OCI-LY3 (cell line): ENCODE measurements around the gene MKNK1.

ENCODE experiments used
- H2AFZ ChIP-seq: fragments of 200-600, 300-600 bp; shearing (Covaris generic); 2 replicates; pipeline ENCODE4 v1.6.0; 2014; ENCODE audit warnings: antibody characterized with exemption, low read depth, low read length
- H3K27ac ChIP-seq: fragments of 200-600, 300-600 bp; sonication (generic); 2 replicates; pipeline ENCODE4 v1.5.1; 2014; ENCODE audit warnings: mild to moderate bottlenecking, low read length, moderate library complexity, mixed read lengths
- H3K27me3 ChIP-seq: fragments of 200-600, 300-600 bp; sonication (generic); 2 replicates; pipeline ENCODE4 v1.6.1; 2014; ENCODE audit warnings: low read depth, low read length, mixed read lengths
- H3K36me3 ChIP-seq: fragments of 200-600, 300-600 bp; sonication (generic); replicated peaks from 2 replicates; pipeline ENCODE3; 2014; ENCODE audit warnings: low read depth, low read length, mixed read lengths
- H3K4me1 ChIP-seq: fragments of 300-600, 200-600 bp; sonication (generic); 2 replicates; pipeline ENCODE4 v1.6.1; 2014; ENCODE audit warnings: low read length, mixed read lengths
- H3K4me2 ChIP-seq: fragments of 200-600, 300-600 bp; sonication (generic); 2 replicates; pipeline ENCODE4 v1.6.1; 2014; ENCODE audit warnings: low read length, mixed read lengths
- H3K4me3 ChIP-seq: fragments of 300-600, 200-600 bp; sonication (generic); 2 replicates; pipeline ENCODE4 v1.5.1; 2014; ENCODE audit warnings: antibody characterized with exemption, mild to moderate bottlenecking, low read length, moderate library complexity
- H3K79me2 ChIP-seq: fragments of 300-600, 200-600 bp; shearing (Covaris generic); 2 replicates; pipeline ENCODE4 v1.6.1; 2014; ENCODE audit warnings: mild to moderate bottlenecking, low read length, mixed read lengths
- H3K9ac ChIP-seq: fragments of 300-600, 200-600 bp; shearing (Covaris generic); 2 replicates; pipeline ENCODE4 v1.6.0; 2014; ENCODE audit warnings: mild to moderate bottlenecking, low read length, moderate library complexity
- H3K9me3 ChIP-seq: fragments of 200-600, 300-600 bp; shearing (Covaris generic); 2 replicates; pipeline ENCODE4 v1.6.1; 2014; ENCODE audit warnings: low read length, mixed read lengths; ENCODE audit not compliant: insufficient read depth
- H4K20me1 ChIP-seq: fragments of 200-600, 300-600 bp; sonication (generic); 2 replicates; pipeline ENCODE4 v1.6.1; 2016; ENCODE audit warnings: low read length, mixed read lengths; ENCODE audit not compliant: insufficient read depth
- CTCF ChIP-seq: fragments of 200-600, 300-600 bp; sonication (generic); IDR thresholded peaks from 2 replicates; pipeline ENCODE4 v1.5.1; 2014; ENCODE audit warnings: antibody characterized with exemption, low read length, low read depth
- EZH2phosphoT487 ChIP-seq: fragments of 200-600 bp; shearing (Covaris generic); IDR thresholded peaks from 2 replicates; pipeline ENCODE4 v1.6.1; 2018; ENCODE audit warnings: antibody characterized with exemption, mixed run types, low read depth

MKNK1 gene

GRCh38 chr1:46549697-46550681 lies 54.1 kb downstream of the MKNK1 start:
- Histone ChIP-seq H4K20me1 (no peaks in the 10 kb centered on the region), H3K27ac (no peak overlapping the region), H3K4me2 (no peak overlapping the region), H3K9me3 (no peaks in the 10 kb centered on the region), H3K27me3 (no peaks in the 10 kb centered on the region), H3K4me3 (no peak overlapping the region), H3K79me2 (no peaks in the 10 kb centered on the region), H3K4me1 (no peaks in the 10 kb centered on the region), H3K9ac (no peak overlapping the region), H3K36me3 (no peaks in the 10 kb centered on the region), H2AFZ (no peak overlapping the region)
- no peak for TF ChIP-seq CTCF
- no peak for TF ChIP-seq EZH2phosphoT487

GRCh38 chr1:46547481-46548383 lies 56.3 kb downstream of the MKNK1 start:
- no peak for TF ChIP-seq EZH2phosphoT487
- TF ChIP-seq CTCF, result peak; percentile 58
- H3K4me3 ChIP-seq, result peak overlapping the region; percentile 56; the same call in 1 of the 2 replicates
- H4K20me1 ChIP-seq, result no peaks in the 10 kb centered on the region
- H3K9me3 ChIP-seq, result no peaks in the 10 kb centered on the region
- H2AFZ ChIP-seq, result peak overlapping the region; percentile 27; the same call in 1 of the 2 replicates
- no peak overlapping the region for H3K27ac ChIP-seq
- H3K4me1 ChIP-seq, result no peaks in the 10 kb centered on the region
- peak overlapping the region; percentile 56 for H3K4me2 ChIP-seq
- no peaks in the 10 kb centered on the region for H3K36me3 ChIP-seq
- H3K9ac ChIP-seq, result no peak overlapping the region
- H3K79me2 ChIP-seq, result no peaks in the 10 kb centered on the region
- H3K27me3 ChIP-seq, result no peaks in the 10 kb centered on the region

- H4K20me1 ChIP-seq, result no peaks in the 10 kb centered on the region
- no peak overlapping the region for H2AFZ ChIP-seq
- H3K27me3 ChIP-seq, result no peaks in the 10 kb centered on the region
- H3K36me3 ChIP-seq, result no peaks in the 10 kb centered on the region
- H3K4me1 ChIP-seq, result no peaks in the 10 kb centered on the region
- H3K79me2 ChIP-seq, result no peaks in the 10 kb centered on the region
- no peak overlapping the region for H3K4me3 ChIP-seq
- no peak overlapping the region for H3K4me2 ChIP-seq
- H3K9me3 ChIP-seq, result no peaks in the 10 kb centered on the region
- no peak overlapping the region for H3K9ac ChIP-seq
- no peak for TF ChIP-seq CTCF
- no peak for TF ChIP-seq EZH2phosphoT487
- H3K27ac ChIP-seq, result no peak overlapping the region
Observed at GRCh38 chr1:46546210-46546609, 57.9 kb downstream of the MKNK1 start.

GRCh38 chr1:46545784-46546183 lies 58.3 kb downstream of the MKNK1 start:
- H4K20me1 ChIP-seq, result no peaks in the 10 kb centered on the region
- H3K9ac ChIP-seq, result no peak overlapping the region
- H3K27ac ChIP-seq, result no peak overlapping the region
- H3K4me3 ChIP-seq, result no peak overlapping the region
- TF ChIP-seq CTCF (no peak), EZH2phosphoT487 (no peak)
- no peaks in the 10 kb centered on the region for H3K27me3 ChIP-seq
- H3K9me3 ChIP-seq, result no peaks in the 10 kb centered on the region
- no peak overlapping the region for H2AFZ ChIP-seq
- no peaks in the 10 kb centered on the region for H3K79me2 ChIP-seq
- H3K4me1 ChIP-seq, result no peaks in the 10 kb centered on the region
- H3K36me3 ChIP-seq, result no peaks in the 10 kb centered on the region
- H3K4me2 ChIP-seq, result no peak overlapping the region
